WTC11 (cell line): Measurements from ENCODE around the gene MMP24OS. TPM values are rescaled to one million over a fixed set of nuclear protein-coding genes. Genes with fewer than 3 reads are reported as not detected.
A peak's percentile ranks its signal among the peaks of the same experiment; 100 is the strongest.

Source experiments
- ATAC-seq: fragments of 200-7000 bp; cut with Tn5 transposase; 2 replicates; pipeline ENCODE4 v1.10.0; 2021; ENCODE audit warnings: mild to moderate bottlenecking, moderate library complexity
- CTCF ChIA-PET: fragments of 300-600 bp; sonication (Branson Sonifier 250); formaldehyde crosslinking; loops from one replicate; lab custom pipeline; 2021; ENCODE audit warnings: antibody characterized with exemption; lab: Charles Lee
- POLR2A ChIA-PET: fragments of 350-600 bp; sonication (Branson Sonifier 250); formaldehyde crosslinking; loops from one replicate; lab custom pipeline; 2021; ENCODE audit warnings: antibody characterized with exemption; lab: Charles Lee
- DNase-seq: peaks from one replicate; pipeline ENCODE4 v3.0.0; 2021; ENCODE audit warnings: low spot score
- H3K27ac Mint-ChIP-seq: 2 replicates; pipeline ENCODE4 v1.8.0; 2021; ENCODE audit warnings: mixed read lengths
- H3K27me3 Mint-ChIP-seq: 2 replicates; pipeline ENCODE4 v1.8.0; 2021; ENCODE audit warnings: low read depth, mild to moderate bottlenecking, moderate library complexity, mixed read lengths
- H3K36me3 Mint-ChIP-seq: 2 replicates; pipeline ENCODE4 v1.8.0; 2021; ENCODE audit warnings: mixed read lengths
- H3K4me1 Mint-ChIP-seq: 2 replicates; pipeline ENCODE4 v1.8.0; 2022; ENCODE audit warnings: mixed read lengths
- H3K4me3 Mint-ChIP-seq: 2 replicates; pipeline ENCODE4 v1.8.0; 2021; ENCODE audit warnings: mild to moderate bottlenecking, moderate library complexity, mixed read lengths
- H3K9me3 Mint-ChIP-seq: 2 replicates; pipeline ENCODE4 v1.8.0; 2021; ENCODE audit warnings: mixed read lengths
- E2F5 ChIP-seq: sonication (generic); formaldehyde crosslinking; IDR thresholded peaks from 2 replicates; pipeline ENCODE4 v1.8.1; 2022; ENCODE audit warnings: mild to moderate bottlenecking, moderate library complexity, missing genetic modification reagents
- ELF4 ChIP-seq: sonication (generic); formaldehyde crosslinking; IDR thresholded peaks from 2 replicates; pipeline ENCODE4 v1.8.1; 2022; ENCODE audit warnings: low read depth, mild to moderate bottlenecking, moderate library complexity, missing genetic modification reagents
- EMX1 ChIP-seq: fragments of 250-450 bp; sonication (Bioruptor Pico); IDR thresholded peaks from 2 replicates; pipeline ENCODE4 v1.8.0; 2021; ENCODE audit warnings: mild to moderate bottlenecking
- ERG ChIP-seq: fragments of 250-450 bp; sonication (Bioruptor Pico); IDR thresholded peaks from 2 replicates; pipeline ENCODE4 v1.8.0; 2021; ENCODE audit warnings: mild to moderate bottlenecking
- ESRRA ChIP-seq: sonication (generic); formaldehyde crosslinking; IDR thresholded peaks from 2 replicates; pipeline ENCODE4 v1.8.1; 2022; ENCODE audit warnings: mild to moderate bottlenecking, missing genetic modification reagents, borderline replicate concordance
- GABPB1 ChIP-seq: sonication (generic); formaldehyde crosslinking; IDR thresholded peaks from 2 replicates; pipeline ENCODE4 v1.8.1; 2023; ENCODE audit warnings: mild to moderate bottlenecking, missing genetic modification reagents
- GTF2I ChIP-seq: fragments of 250-450 bp; sonication (Bioruptor Pico); conservative IDR thresholded peaks from 2 replicates; pipeline ENCODE4 v1.4.0; 2021; ENCODE audit warnings: mild to moderate bottlenecking
- HMGA2 ChIP-seq: fragments of 250-450 bp; sonication (Bioruptor Pico); IDR thresholded peaks from 2 replicates; pipeline ENCODE4 v1.4.0; 2021; ENCODE audit warnings: mild to moderate bottlenecking, moderate library complexity
- IRF2 ChIP-seq: sonication (generic); formaldehyde crosslinking; IDR thresholded peaks from 2 replicates; pipeline ENCODE4 v1.8.0; 2022; ENCODE audit warnings: low read depth, missing genetic modification reagents, borderline replicate concordance
- NFYB ChIP-seq: sonication (generic); formaldehyde crosslinking; conservative IDR thresholded peaks from 2 replicates; pipeline ENCODE4 v1.8.0; 2022; ENCODE audit warnings: low read depth, missing genetic modification reagents
- OVOL2 ChIP-seq: fragments of 250-450 bp; sonication (Bioruptor Pico); IDR thresholded peaks from 2 replicates; pipeline ENCODE4 v1.9.0; 2021; ENCODE audit warnings: mild to moderate bottlenecking, borderline replicate concordance
- PREB ChIP-seq: sonication (generic); formaldehyde crosslinking; IDR thresholded peaks from 2 replicates; pipeline ENCODE4 v1.8.1; 2022; ENCODE audit warnings: mild to moderate bottlenecking, missing genetic modification reagents, moderate library complexity, borderline replicate concordance
- SMAD3 ChIP-seq: sonication (generic); formaldehyde crosslinking; IDR thresholded peaks from 2 replicates; pipeline ENCODE4 v1.8.0; 2022; ENCODE audit warnings: missing genetic modification reagents, mild to moderate bottlenecking, borderline replicate concordance
- SP1 ChIP-seq: sonication (generic); formaldehyde crosslinking; conservative IDR thresholded peaks from 2 replicates; pipeline ENCODE4 v1.8.1; 2022; ENCODE audit warnings: missing genetic modification reagents
- TCF7 ChIP-seq: sonication (generic); formaldehyde crosslinking; IDR thresholded peaks from 2 replicates; pipeline ENCODE4 v1.8.0; 2022; ENCODE audit warnings: mild to moderate bottlenecking, low read depth, missing genetic modification reagents, moderate library complexity
- TEAD4 ChIP-seq: sonication (generic); formaldehyde crosslinking; IDR thresholded peaks from 2 replicates; pipeline ENCODE4 v1.8.0; 2022; ENCODE audit warnings: mild to moderate bottlenecking, missing genetic modification reagents
- ZNF219 ChIP-seq: sonication (generic); formaldehyde crosslinking; IDR thresholded peaks from 2 replicates; pipeline ENCODE4 v1.8.0; 2023; ENCODE audit warnings: missing genetic modification reagents, mild to moderate bottlenecking, borderline replicate concordance
- ZNF232 ChIP-seq: sonication (generic); formaldehyde crosslinking; IDR thresholded peaks from 2 replicates; pipeline ENCODE4 v1.8.0; 2022; ENCODE audit warnings: mild to moderate bottlenecking, missing genetic modification reagents
- total RNA-seq: library from RNA; stranded (reverse); gene quantifications from 3 replicates; pipeline ENCODE4 v1.2.3, GENCODE V29; 2021
- TF ChIP-seq, protein P1 (sequence below): sonication (generic); formaldehyde crosslinking; IDR thresholded peaks from 2 replicates; pipeline ENCODE4 v1.8.0; 2022; ENCODE audit warnings: mild to moderate bottlenecking, missing genetic modification reagents
- TF ChIP-seq, protein P2 (sequence below): sonication (generic); formaldehyde crosslinking; IDR thresholded peaks from 2 replicates; pipeline ENCODE4 v1.8.1; 2023; ENCODE audit warnings: mild to moderate bottlenecking, missing genetic modification reagents, borderline replicate concordance
- TF ChIP-seq, protein P3 (sequence below): fragments of 250-450 bp; sonication (Bioruptor Pico); conservative IDR thresholded peaks from 2 replicates; pipeline ENCODE4 v1.9.0; 2021; ENCODE audit warnings: mild to moderate bottlenecking

MMP24OS gene
- total RNA-seq, 1 experiment from 2014 or later: 50.6 TPM

- ATAC-seq (no peak), DNase-seq (no peak)
- Mint-ChIP-seq H3K4me3 (no peak overlapping the region), H3K27ac (peak overlapping the region; percentile 35; the same call in 1 of the 2 replicates), H3K4me1 (peaks cover 29% of the 10 kb centered on the region), H3K27me3 (no peaks in the 10 kb centered on the region), H3K9me3 (no peaks in the 10 kb centered on the region), H3K36me3 (peaks cover 7% of the 10 kb centered on the region)
- ChIA-PET CTCF (interaction anchor here (8.0 kb wide), 1 partner anchor 20 kb away, joined by 102 read pairs; no protein-coding TSS in a partner anchor), POLR2A (no interaction called here)
- TF ChIP-seq, protein P1, sequence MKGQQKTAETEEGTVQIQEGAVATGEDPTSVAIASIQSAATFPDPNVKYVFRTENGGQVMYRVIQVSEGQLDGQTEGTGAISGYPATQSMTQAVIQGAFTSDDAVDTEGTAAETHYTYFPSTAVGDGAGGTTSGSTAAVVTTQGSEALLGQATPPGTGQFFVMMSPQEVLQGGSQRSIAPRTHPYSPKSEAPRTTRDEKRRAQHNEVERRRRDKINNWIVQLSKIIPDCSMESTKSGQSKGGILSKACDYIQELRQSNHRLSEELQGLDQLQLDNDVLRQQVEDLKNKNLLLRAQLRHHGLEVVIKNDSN (CRISPR knock-in tag): no peak; the same call in 1 of the 2 replicates
- TF ChIP-seq ELF4 (CRISPR knock-in tag): no peak
- TF ChIP-seq TCF7 (CRISPR knock-in tag): no peak
- TF ChIP-seq NFYB: no peak
- TF ChIP-seq IRF2 (CRISPR knock-in tag): no peak
- TF ChIP-seq ERG (CRISPR knock-in tag): no peak
- no peak for TF ChIP-seq ZNF219 (CRISPR knock-in tag)
- TF ChIP-seq, protein P2, sequence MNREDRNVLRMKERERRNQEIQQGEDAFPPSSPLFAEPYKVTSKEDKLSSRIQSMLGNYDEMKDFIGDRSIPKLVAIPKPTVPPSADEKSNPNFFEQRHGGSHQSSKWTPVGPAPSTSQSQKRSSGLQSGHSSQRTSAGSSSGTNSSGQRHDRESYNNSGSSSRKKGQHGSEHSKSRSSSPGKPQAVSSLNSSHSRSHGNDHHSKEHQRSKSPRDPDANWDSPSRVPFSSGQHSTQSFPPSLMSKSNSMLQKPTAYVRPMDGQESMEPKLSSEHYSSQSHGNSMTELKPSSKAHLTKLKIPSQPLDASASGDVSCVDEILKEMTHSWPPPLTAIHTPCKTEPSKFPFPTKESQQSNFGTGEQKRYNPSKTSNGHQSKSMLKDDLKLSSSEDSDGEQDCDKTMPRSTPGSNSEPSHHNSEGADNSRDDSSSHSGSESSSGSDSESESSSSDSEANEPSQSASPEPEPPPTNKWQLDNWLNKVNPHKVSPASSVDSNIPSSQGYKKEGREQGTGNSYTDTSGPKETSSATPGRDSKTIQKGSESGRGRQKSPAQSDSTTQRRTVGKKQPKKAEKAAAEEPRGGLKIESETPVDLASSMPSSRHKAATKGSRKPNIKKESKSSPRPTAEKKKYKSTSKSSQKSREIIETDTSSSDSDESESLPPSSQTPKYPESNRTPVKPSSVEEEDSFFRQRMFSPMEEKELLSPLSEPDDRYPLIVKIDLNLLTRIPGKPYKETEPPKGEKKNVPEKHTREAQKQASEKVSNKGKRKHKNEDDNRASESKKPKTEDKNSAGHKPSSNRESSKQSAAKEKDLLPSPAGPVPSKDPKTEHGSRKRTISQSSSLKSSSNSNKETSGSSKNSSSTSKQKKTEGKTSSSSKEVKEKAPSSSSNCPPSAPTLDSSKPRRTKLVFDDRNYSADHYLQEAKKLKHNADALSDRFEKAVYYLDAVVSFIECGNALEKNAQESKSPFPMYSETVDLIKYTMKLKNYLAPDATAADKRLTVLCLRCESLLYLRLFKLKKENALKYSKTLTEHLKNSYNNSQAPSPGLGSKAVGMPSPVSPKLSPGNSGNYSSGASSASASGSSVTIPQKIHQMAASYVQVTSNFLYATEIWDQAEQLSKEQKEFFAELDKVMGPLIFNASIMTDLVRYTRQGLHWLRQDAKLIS (CRISPR knock-in tag): no peak
Measured at GRCh38 chr20:35311409-35311808, 33.5 kb upstream of the MMP24OS start.

DNA sequence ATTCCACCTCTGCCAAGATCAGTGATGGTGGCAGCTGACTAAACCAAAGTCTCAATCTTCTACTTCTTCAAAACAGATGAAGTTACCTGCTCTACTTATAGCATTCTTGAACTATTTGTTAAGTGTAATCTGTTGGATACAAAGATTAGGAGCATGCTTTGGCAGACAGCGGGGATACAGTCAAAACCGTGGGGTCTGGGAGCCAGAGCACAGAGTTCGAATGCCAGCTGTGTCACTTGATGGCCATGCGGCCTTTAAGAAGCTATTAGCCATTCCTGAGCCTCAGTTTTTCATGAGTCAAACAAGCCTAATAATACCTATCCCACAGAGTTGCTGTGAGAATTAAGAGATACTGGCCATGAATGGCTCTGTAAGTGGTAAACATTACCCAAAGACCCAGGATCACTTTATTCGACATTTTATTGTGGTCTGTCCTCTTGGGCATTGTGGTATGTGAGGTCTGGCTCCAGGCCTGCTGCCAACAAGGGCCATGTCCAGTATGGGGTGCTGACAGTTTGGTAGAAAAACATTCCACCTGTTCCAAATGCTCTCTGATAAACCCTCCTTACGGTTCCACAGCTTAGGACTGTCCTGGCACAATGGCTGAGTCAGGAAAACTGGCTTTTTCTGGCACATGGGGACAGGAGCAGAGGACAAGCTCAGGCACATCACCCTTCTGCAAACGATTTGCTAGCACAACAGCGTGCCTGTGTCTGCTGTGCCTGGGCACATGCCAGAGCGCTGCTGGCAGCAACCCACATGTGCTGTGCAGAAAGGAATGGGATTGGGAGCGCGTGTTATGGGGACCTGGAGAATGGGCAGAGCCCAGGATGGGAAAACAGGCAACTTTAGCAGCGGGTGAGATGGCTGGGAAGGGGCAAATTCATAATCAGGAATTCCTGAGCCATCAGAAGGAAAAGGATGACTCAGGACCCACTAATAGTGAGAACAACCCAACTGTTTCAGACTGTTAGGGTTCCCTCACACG is 30.0 kb upstream of the MMP24OS start:
- ChIA-PET CTCF (interaction anchor here (0.6 to 8.0 kb wide), 23 partner anchors 9 to 465 kb away, joined by 3 to 102 read pairs (median 5); partner anchors contain the start of genes EDEM2, EIF6 and MMP24OS), POLR2A (no interaction called here)
- H3K36me3 Mint-ChIP-seq: peaks cover 14% of the 10 kb centered on the region
- ATAC-seq (no peak), DNase-seq (no peak)
- peaks cover 33% of the 10 kb centered on the region for H3K4me1 Mint-ChIP-seq
- H3K27me3 Mint-ChIP-seq: no peaks in the 10 kb centered on the region; the same call in 1 of the 2 replicates
- peak overlapping the region; percentile 92 for H3K27ac Mint-ChIP-seq
- no peak overlapping the region for H3K4me3 Mint-ChIP-seq
- no peaks in the 10 kb centered on the region for H3K9me3 Mint-ChIP-seq
- TF ChIP-seq SMAD3 (CRISPR knock-in tag): no peak
- TF ChIP-seq NFYB: no peak
- no peak for TF ChIP-seq ESRRA (CRISPR knock-in tag)
- TF ChIP-seq ZNF232 (CRISPR knock-in tag): no peak
- no peak for TF ChIP-seq GABPB1 (CRISPR knock-in tag)
- TF ChIP-seq E2F5 (CRISPR knock-in tag): no peak
- TF ChIP-seq GTF2I (CRISPR knock-in tag): no peak
- no peak for TF ChIP-seq EMX1
- no peak for TF ChIP-seq PREB (CRISPR knock-in tag)
- TF ChIP-seq, protein P3, sequence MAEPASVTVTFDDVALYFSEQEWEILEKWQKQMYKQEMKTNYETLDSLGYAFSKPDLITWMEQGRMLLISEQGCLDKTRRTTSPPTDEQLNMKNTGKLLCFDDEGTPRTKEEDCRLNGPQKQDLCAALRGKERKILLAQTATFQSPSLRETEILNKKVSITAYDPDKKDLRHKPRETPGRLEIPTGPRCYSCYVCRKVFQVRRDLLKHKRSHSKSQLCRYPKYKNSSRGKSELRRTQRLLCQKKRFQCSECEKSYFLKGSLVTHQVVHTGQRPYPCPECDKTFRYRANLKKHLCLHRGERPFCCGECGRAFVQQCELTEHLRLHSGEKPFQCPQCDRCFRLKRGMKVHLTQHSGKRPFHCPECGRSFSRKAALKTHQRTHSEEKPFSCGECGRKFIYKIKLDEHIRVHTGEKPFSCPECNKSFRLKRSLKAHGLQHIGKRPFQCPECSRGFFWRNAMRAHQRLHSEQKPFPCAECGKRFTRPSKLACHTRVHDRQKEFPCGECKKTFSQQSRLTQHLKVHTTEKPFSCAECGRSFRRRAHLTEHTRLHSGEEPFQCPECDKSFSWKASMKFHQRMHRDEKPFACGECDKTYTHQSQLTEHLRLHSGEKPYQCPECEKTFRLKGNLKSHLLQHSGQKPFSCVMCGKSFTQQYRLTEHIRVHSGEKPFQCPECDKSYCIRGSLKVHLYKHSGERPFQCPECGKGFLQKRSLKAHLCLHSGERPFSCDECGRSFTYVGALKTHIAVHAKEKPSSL: no peak
- no peak for TF ChIP-seq TEAD4
- no peak for TF ChIP-seq HMGA2 (CRISPR knock-in tag)
- TF ChIP-seq SP1 (CRISPR knock-in tag): no peak
- no peak for TF ChIP-seq OVOL2 (CRISPR knock-in tag)
